ENCODE measurements around the gene ST3GAL3. TPM values are rescaled to one million over a fixed set of nuclear protein-coding genes. Genes with fewer than 3 reads are reported as not detected.

The ST3GAL3 gene
- total and polyA plus RNA-seq, 2 experiments from 2014 or later = 4.5 to 7.0 TPM

- H3K27me3 ChIP-seq (ENCODE audit: insufficient read depth) = no peaks in the 10 kb centered on the region
- Mint-ChIP-seq H3K4me1 (no peaks in the 10 kb centered on the region), H3K27me3 (ENCODE audit: insufficient read depth, low read depth, poor library complexity) (peaks cover 3% of the 10 kb centered on the region), H3K27ac (no peak overlapping the region), H3K9me3 (no peaks in the 10 kb centered on the region; the same call in 2 of the 3 replicates), H3K4me3 (no peak overlapping the region), H3K36me3 (ENCODE audit: low read depth) (no peaks in the 10 kb centered on the region; the same call in 2 of the 3 replicates)
- H3K36me3 ChIP-seq (ENCODE audit: insufficient read depth) = peaks cover 91% of the 10 kb centered on the region
- no peak overlapping the region for H2AFZ ChIP-seq
- H3K4me3 ChIP-seq = no peak overlapping the region
- H3K4me2 ChIP-seq = no peak overlapping the region
- peaks cover 7% of the 10 kb centered on the region for H3K79me2 ChIP-seq (replicated peaks; ENCODE audit: insufficient read depth)
- H3F3A ChIP-seq (replicated peaks; ENCODE audit: low read depth) = peaks cover 35% of the 10 kb centered on the region; the same call in 1 of the 2 replicates
- TF ChIP-seq EZH2phosphoT487 (IDR thresholded peaks at IDR 0.05; ENCODE audit: unreplicated experiment) (no peak), ZNF331 (CRISPR knock-in tag; IDR thresholded peaks at IDR 0.05; ENCODE audit: low read depth) (no peak), JUNB (IDR thresholded peaks at IDR 0.05; ENCODE audit: unreplicated experiment) (no peak), ZNF462 (CRISPR knock-in tag; IDR thresholded peaks at IDR 0.05) (no peak), POLR2AphosphoS5 (IDR thresholded peaks at IDR 0.05; ENCODE audit: low read depth) (no peak)
- TF ChIP-seq, protein P1, sequence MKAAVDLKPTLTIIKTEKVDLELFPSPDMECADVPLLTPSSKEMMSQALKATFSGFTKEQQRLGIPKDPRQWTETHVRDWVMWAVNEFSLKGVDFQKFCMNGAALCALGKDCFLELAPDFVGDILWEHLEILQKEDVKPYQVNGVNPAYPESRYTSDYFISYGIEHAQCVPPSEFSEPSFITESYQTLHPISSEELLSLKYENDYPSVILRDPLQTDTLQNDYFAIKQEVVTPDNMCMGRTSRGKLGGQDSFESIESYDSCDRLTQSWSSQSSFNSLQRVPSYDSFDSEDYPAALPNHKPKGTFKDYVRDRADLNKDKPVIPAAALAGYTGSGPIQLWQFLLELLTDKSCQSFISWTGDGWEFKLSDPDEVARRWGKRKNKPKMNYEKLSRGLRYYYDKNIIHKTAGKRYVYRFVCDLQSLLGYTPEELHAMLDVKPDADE (IDR thresholded peaks at IDR 0.05) = no peak
- DNase-seq (ENCODE audit: low spot score) (no peak), ATAC-seq (no peak)
- no peaks in the 10 kb centered on the region for H3K9me2 ChIP-seq (ENCODE audit: insufficient read depth)
- H3K27ac ChIP-seq (ENCODE audit: low read depth) = no peak overlapping the region
- peaks cover 31% of the 10 kb centered on the region for H4K20me1 ChIP-seq (replicated peaks; ENCODE audit: insufficient read depth)
- H3K4me1 ChIP-seq (ENCODE audit: insufficient read depth) = no peaks in the 10 kb centered on the region
Observed at GRCh38 chr1:43693371-43693770, 14.0 kb upstream of the ST3GAL3 start.

All from GM23338 (cell line).